ENCODE results near the gene PLEKHA5. TPM values are rescaled to one million over a fixed set of nuclear protein-coding genes. Genes with fewer than 3 reads are reported as not detected.

Gene PLEKHA5
- polyA plus RNA-seq, 1 of the 3 experiments (the other 2 are of a cell fraction), result 7.1 TPM

- TF ChIP-seq RCOR1 (IDR thresholded peaks at IDR 0.05; ENCODE audit: low read length) (no peak), TAF1 (IDR thresholded peaks at IDR 0.05; ENCODE audit: borderline replicate concordance, low read depth, low read length) (no peak), SIN3A (IDR thresholded peaks at IDR 0.05; ENCODE audit: borderline replicate concordance, low read depth, low read length) (no peak), ZBTB33 (IDR thresholded peaks at IDR 0.05; ENCODE audit: borderline replicate concordance, low read depth) (no peak), CHD2 (IDR thresholded peaks at IDR 0.05; ENCODE audit: low read length, partially characterized antibody) (no peak), USF1 (IDR thresholded peaks at IDR 0.05; ENCODE audit: borderline replicate concordance, low read depth) (no peak), USF2 (IDR thresholded peaks at IDR 0.05; ENCODE audit: borderline replicate concordance, low read depth, low read length) (no peak)
These were observed 253.0 kb downstream of the PLEKHA5 start (continued) for GRCh38 chr12:19382563-19382962.

- no peak for DNase-seq
- H3K79me2 ChIP-seq (ENCODE audit: insufficient read depth), result no peaks in the 10 kb centered on the region
- POLR2A ChIA-PET, result no interaction called here
- H3K27ac ChIP-seq (ENCODE audit: low read depth in 2 of 2, low read length in 1 of 2), result no peak overlapping the region
- 72% methylated on average over 2 of the region's 2 CpGs for WGBS (ENCODE audit: low lambda C conversion rate)
- no peaks in the 10 kb centered on the region for H4K20me1 ChIP-seq (ENCODE audit: insufficient read depth)
- no peak overlapping the region for H3K9ac ChIP-seq
- CTCF ChIA-PET, result no interaction called here
- H3K27me3 ChIP-seq (ENCODE audit: insufficient read depth), result no peaks in the 10 kb centered on the region
- H3K4me2 ChIP-seq, result no peak overlapping the region
- peaks cover 0 to 3% of the 10 kb centered on the region in 2 experiments; a peak in 2 of 4 replicates for H3K4me1 ChIP-seq (ENCODE audit: control insufficient read depth in 1 of 2, insufficient read depth in 2 of 2, low read depth in 1 of 2, low read length in 1 of 2)
- no peaks in the 10 kb centered on the region for H3K9me2 ChIP-seq
- no peak overlapping the region for H3K4me3 ChIP-seq (ENCODE audit: low read depth in 2 of 2, low read length in 1 of 2)
- H3K36me3 ChIP-seq (replicated peaks in 1 of 2; ENCODE audit: control insufficient read depth in 1 of 2, insufficient read depth in 2 of 2, low read length in 1 of 2), result no peaks in the 10 kb centered on the region
- H2AFZ ChIP-seq (ENCODE audit: low read depth), result no peak overlapping the region
- H3F3A ChIP-seq (replicated peaks; ENCODE audit: insufficient read depth), result peaks cover 2% of the 10 kb centered on the region
- H3K9me3 ChIP-seq, result no peaks in the 10 kb centered on the region
- TF ChIP-seq FOXM1 (IDR thresholded peaks at IDR 0.05; ENCODE audit: low read depth), result no peak
- TF ChIP-seq CHD2 (IDR thresholded peaks at IDR 0.05; ENCODE audit: low read length, partially characterized antibody), result no peak
- no peak for TF ChIP-seq ZBTB33 (IDR thresholded peaks at IDR 0.05; ENCODE audit: borderline replicate concordance, low read depth)
- TF ChIP-seq POLR2AphosphoS5 (IDR thresholded peaks at IDR 0.05; ENCODE audit: low read depth, low read length), result no peak
- no peak for TF ChIP-seq FOXJ3 (CRISPR knock-in tag; IDR thresholded peaks at IDR 0.05)
- TF ChIP-seq RAD21 (IDR thresholded peaks at IDR 0.05; ENCODE audit: low read length), result no peak
- TF ChIP-seq GABPA (IDR thresholded peaks at IDR 0.05; ENCODE audit: low read depth), result no peak
- no peak for TF ChIP-seq USF2 (IDR thresholded peaks at IDR 0.05; ENCODE audit: borderline replicate concordance, low read depth, low read length)
- no peak for TF ChIP-seq USF1 (IDR thresholded peaks at IDR 0.05; ENCODE audit: borderline replicate concordance, low read depth)
- no peak for TF ChIP-seq EP300 (IDR thresholded peaks at IDR 0.05; ENCODE audit: borderline replicate concordance in 1 of 2, low read depth in 1 of 2, low read length in 1 of 2)
- no peak for TF ChIP-seq GATA2 (CRISPR knock-in tag; IDR thresholded peaks at IDR 0.05)
- no peak for TF ChIP-seq MAX (IDR thresholded peaks at IDR 0.05; ENCODE audit: low read depth)
- TF ChIP-seq RXRA (IDR thresholded peaks at IDR 0.05; ENCODE audit: borderline replicate concordance, low read depth), result no peak
- no peak for TF ChIP-seq MEF2A (IDR thresholded peaks at IDR 0.05; ENCODE audit: borderline replicate concordance, low read depth)
- TF ChIP-seq TCF12 (IDR thresholded peaks at IDR 0.05), result no peak
- TF ChIP-seq REST (IDR thresholded peaks at IDR 0.05; ENCODE audit: low read depth, low read length), result no peak
These were observed 257.6 kb downstream of the PLEKHA5 start for GRCh38 chr12:19387161-19387560.
